Keratinocyte (primary cell): ENCODE measurements around the gene CHRNA5.

ENCODE experiments used
- EZH2 ChIP-seq: IDR thresholded peaks from one replicate; pipeline ENCODE4 v1.6.1; 2012; ENCODE audit warnings: inconsistent platforms, mild to moderate bottlenecking, low read length, moderate library complexity
- TF ChIP-seq, protein P1 (sequence below), 3 experiments: IDR thresholded peaks in 1 of 3; conservative IDR thresholded peaks in 1 of 3; optimal IDR thresholded peaks in 1 of 3; 2 replicates in 2 of 3; 3 replicates in 1 of 3; pipeline versions ENCODE3 to v1.5.1; 2011; ENCODE audit warnings: low read length in 3 of 3, mild to moderate bottlenecking in 3 of 3, moderate library complexity in 2 of 3, control low read depth in 1 of 3, inconsistent platforms in 1 of 3; ENCODE audit not compliant: insufficient read depth in 2 of 3; ENCODE audit errors: extremely low read depth in 1 of 3

DNA sequence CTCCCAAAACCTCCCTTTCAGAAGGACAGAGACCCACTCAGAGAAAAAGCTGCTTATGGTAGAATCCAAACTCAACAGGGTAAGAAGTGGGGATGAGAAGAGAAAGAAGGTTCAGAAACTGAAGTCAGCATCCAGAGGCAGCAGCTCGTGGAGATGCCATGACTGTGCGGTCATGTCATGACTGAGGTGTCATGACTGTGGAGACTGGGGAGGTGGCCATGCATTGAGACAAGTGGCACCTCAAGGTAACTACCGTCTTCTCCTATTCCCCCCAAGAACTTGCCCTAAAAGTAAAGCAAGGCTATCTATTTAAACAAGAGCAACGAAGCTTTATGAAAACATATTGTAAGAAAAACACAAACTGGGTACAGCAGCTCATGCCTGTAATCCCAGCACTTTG lies 40.4 kb downstream of the CHRNA5 start:
- TF ChIP-seq, protein P1, sequence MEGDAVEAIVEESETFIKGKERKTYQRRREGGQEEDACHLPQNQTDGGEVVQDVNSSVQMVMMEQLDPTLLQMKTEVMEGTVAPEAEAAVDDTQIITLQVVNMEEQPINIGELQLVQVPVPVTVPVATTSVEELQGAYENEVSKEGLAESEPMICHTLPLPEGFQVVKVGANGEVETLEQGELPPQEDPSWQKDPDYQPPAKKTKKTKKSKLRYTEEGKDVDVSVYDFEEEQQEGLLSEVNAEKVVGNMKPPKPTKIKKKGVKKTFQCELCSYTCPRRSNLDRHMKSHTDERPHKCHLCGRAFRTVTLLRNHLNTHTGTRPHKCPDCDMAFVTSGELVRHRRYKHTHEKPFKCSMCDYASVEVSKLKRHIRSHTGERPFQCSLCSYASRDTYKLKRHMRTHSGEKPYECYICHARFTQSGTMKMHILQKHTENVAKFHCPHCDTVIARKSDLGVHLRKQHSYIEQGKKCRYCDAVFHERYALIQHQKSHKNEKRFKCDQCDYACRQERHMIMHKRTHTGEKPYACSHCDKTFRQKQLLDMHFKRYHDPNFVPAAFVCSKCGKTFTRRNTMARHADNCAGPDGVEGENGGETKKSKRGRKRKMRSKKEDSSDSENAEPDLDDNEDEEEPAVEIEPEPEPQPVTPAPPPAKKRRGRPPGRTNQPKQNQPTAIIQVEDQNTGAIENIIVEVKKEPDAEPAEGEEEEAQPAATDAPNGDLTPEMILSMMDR (optimal IDR thresholded peaks at IDR 0.05 in 1 of 3, IDR thresholded peaks at IDR 0.05 in 1 of 3, conservative IDR thresholded peaks at IDR 0.05 in 1 of 3; ENCODE audit: extremely low read depth in 1 of 3, insufficient read depth in 2 of 3, low read length in 3 of 3), result no peak
- TF ChIP-seq EZH2, result no peak
